OCI-M2 (cell line): ENCODE data around the gene MADD.

ENCODE experiments used
- DNase-seq: peaks from one replicate; lab custom pipeline; 2025; ENCODE audit not compliant: unreplicated experiment; lab: John Stamatoyannopoulos, UW

MADD gene

DNA sequence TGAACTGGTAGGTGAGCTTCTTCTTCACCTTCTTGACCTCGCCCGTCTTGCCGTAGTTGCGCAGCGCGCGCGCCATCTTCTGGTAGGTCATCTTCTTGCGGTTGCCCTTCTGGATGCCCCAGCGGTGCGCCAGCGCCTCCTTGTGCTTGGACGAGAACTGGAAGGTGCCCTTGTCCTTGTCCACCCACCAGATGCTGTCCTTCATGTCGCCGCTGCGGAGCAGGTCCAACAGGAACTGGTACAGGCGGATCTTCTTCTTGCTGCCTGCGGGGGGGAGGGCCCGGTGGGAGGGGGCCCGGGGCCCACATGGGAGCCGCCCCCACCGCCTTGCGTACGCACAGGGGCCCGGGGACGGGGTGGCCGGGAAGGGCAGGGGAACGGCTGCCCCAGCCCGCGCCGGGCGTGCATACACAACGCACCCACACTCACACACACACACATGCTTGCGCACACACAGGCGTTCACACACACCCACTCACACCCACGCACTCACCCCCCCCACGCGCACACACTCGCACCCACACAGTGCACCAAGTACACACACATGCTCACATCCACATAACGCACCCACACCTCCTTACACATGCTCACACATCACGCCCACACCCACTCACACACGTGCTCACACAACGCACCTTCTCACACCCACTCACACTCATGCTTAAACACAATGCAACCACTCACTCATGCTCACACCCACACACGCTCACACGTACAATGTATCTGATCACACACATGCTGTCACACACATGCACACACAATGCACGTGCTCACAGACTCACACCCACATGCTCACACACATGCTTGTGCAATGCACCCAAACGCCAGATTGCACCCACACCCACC, 85.6 kb downstream of the MADD start:
- no peak for DNase-seq

DNA sequence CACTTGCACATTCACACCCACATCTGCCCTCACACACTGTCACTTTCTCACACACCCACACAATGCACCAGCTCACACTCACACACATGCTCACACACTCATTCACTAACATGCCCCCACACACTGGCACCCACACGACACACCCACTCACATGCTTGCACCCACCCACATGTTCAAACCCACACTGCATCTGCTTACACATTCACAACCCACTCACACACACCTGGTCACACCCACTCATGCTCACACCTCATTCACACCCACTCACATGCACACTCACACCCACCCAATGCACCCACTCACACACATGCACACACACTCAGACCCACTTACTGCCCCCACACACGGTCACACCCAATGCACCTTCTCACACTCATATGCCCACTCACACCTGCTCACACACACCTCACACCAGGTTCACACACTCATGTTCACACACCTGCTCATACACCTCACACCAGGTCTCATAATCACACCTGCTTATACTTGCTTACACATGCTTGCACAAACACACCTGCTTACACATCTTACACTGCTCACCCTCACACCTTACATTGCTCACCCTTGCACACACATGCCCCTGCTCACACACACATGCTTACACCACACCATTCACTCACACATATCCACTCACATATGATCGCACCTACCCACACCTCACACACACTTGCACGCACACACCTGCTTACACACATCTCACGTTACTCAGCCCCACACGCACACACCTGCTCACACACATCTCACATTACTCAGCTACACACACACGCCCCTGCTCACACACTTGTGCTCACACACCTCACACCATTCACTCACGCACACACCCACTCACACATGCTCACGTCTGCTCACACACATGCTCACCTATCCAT, 86.4 kb downstream of the MADD start:
- no peak for DNase-seq

DNA sequence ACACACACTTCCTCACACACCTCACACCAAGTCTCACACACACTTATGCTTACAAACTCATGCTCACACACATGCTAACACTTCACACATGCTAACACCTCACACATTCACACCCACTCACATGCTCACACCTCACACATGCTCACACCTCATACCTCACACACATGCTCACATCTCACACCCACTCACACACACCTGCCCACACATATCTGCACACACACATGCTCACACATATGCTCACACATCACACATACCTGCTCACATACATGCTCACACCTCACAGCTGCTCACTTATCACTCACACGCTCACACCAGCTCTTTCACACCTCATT, 87.0 kb downstream of the MADD start:
- no peak for DNase-seq

DNA sequence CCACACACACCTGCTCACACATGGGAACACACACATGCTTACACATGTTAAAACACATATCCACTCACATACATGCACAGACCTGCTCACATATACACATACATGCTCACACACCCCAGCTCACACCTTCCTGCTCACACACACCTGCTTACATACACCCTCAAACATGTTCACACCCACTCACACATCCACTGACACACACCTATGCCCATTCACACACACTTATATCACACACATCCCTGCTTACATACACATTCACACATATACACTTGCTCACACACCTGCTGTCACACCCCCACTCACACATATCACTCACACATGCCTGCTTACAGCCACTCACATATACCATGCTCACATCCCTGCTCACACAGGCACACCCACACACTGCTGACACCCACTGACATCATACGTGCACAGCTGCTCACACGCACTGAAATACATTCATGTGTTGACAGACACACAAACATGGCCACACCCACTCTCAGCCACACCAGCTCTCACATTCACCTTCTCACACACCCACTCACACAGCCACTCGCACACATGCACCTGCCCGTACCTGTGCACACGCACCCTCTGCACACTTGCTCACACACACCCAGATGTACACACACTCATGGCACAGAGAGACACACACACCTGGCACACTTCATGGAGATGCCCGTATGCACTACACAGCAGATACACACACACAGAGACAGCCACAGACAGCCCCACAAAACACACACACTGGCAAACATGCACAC, 88.2 kb downstream of the MADD start:
- DNase-seq: no peak

DNA sequence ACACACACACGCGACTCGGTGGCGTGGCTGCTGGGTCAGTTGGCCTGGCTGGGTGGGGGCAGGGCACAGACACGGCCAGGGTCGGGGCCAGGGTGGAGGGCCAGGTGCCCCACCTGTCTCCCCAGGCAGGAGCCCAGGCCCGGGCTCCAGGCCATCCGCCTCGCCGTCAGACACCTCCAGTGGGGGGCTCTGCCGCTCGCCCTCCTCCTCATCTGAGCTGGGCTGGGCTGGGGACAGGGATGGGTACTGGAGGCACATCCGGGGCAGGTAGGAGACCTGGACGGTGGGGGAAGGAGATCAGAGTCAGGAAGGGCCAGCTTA, 88.8 kb downstream of the MADD start:
- no peak for DNase-seq

DNA sequence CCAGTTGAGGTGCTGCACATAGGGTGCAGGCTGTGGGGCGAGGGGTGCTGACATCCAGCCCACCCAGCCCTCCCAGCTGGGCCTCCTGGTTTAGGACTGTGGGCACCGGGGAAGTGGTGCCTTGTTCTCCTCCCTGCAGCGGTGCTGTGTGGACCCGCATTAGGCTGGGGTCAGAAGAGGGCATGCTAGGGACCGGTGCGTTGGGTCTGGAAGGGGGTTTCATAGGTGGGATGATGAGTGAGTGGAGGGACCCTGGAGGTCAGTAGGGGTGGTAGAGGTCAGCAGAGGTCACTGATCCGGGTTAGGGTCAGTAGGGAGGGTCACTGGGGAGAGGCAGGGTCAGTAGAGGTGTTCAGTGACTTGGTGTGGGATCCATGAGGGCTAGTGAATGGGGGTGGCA, 89.2 kb downstream of the MADD start:
- no peak for DNase-seq

DNA sequence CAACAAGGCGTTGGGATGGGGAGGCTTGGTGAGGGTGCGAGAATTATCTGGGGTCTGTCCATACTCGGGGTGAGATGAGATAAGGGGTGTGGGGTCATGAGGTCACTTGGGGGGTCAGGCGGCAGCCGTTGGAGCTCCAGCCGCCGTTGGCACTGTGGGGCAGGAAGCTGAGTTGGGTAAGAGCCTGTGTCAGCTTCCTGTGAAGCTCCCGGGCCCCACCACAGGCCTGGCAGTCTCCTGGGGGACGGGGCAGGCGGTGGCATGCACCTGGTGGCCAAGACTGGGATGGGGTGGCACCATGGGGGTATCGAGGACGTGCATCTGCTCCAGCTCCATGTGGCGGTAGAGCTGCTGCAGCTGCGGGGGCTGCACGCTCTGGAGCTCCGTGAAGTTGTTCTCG, 89.7 kb downstream of the MADD start:
- DNase-seq: no peak

DNA sequence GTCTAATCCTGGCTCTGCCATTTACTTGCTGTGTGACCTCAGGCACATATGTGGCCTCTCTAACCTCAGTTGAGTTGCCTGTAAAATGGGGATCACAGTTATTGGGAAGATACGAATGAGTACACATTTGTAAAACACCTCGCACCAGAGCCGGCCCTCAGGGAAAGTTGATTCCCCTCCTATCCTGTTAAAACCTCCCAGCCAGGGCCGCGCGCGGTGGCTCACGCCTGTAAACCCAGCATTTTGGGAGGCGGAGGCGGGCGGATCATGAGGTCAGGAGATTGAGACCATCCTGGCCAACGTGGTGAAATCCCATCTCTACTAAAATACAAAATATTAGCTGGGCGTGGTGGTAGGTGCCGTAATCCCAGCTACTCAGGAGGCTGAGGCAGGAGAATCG, 90.4 kb downstream of the MADD start:
- no peak for DNase-seq

DNA sequence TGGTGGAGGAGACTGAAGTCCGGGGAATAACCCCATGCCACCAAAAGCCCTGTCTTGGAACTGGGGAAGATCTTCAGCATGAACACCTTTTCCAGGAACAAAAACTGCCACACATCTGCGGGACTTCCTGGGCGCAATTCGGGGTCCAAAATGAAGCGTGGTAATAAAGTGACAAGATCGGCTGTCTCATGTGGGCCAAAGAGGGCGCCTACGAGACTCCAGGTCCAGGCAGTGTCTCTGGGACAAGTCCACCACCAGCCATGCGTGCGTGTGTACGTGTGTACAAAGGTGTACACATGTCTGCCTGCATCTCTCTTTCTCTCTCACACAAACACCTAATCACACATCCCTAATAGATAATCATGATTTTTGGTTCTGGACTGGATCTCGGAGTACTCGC, 91.5 kb downstream of the MADD start:
- no peak for DNase-seq

DNA sequence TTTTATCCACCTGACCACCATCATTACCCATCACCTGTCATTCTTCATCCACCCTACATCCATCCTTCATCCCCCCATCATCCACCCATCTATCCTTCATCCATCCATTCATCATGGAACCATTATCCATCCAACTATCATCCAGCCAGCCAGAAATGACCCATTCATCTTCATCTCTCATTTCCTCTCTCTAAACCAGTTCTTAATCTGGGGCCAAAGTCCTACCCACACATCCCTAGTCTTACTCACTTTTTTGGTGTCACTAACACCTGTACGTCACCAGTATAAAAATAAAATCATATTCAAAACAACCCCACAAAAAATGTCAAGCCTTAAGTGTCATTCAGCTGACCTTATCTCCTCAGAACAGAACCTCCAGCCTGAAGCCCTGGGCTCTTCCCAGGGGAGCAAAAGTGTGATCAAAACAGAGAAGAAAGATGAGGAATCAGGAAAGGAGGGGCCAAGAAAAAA, 96.1 kb downstream of the MADD start:
- DNase-seq: no peak

DNA sequence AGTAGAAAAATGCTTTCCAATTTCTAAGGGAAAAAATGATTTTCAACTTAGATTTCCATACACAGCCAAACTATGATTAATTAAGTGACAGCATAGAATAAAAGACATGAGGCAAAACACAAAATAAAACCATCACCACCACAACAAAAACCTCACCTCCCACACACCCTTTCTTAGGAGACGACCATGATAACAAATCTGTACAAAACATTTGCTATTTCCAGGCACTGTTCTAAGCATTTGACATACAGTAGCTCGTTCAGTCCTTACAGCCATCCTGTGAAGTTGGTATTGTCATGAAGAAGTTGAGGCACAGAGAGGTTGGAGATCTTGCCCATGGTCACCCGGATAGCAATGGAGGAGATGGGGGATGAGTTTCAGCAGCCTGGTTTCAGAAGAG, 99.7 kb downstream of the MADD start:
- no peak for DNase-seq

DNA sequence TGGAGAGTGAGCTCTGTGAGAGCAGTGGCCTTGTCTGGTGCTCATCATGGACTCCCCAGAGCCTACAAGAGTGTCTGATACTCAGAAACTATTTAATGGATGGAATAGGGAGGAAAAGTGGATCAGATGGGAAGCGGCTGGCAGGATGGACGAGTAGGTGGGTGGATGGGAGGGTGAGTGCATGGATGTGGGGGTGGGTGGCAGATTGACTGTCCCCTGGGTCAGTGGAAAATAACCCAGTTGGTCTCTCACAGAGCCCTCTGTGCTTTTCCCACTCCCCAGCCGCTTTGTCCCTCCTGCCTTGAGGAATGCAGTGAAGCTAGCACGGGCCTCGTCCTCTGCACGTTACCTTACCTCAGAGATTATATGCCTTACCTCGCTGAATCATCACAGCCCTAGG, 102.5 kb downstream of the MADD start:
- no peak for DNase-seq

DNA sequence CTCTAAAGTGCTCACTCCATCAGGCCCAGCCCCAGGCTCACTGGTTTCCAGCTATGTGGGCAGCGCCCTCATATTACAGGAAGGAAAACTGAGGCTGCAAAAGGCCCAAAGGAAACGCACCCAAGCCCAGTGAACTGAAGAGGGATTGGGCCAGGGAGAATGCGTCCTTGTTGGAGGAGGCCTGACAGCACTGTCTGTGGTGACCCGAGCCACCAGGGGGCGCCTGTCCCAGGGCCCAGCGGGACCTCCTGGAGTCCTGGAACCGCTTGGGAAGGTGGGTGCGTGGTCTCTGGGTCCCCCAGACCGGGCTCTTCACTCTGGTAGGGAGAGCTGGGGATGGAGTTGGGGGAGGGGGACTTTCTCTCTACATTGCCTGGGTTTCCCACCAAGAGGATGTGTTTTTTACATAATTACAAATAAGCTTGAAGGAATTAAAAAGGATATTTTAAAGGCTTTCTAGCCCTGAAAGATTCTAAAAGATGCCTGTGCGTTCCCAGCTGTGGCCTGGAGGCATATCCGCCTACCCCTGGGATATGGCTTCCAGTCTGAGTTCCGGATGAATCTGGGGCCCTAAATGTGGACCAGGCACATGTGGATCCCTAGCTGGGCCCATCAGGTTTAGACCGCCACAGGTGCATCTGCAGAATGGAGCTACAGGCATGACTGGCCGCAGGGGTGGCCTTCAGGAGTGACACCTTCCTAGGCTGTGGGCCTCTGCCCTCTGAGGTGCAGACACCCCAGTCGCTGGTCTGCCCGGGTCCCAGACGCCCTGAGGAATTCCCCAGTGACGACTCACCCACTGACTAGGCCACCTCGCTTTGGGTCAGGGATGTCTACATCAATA, 104.2 kb downstream of the MADD start:
- DNase-seq: no peak

DNA sequence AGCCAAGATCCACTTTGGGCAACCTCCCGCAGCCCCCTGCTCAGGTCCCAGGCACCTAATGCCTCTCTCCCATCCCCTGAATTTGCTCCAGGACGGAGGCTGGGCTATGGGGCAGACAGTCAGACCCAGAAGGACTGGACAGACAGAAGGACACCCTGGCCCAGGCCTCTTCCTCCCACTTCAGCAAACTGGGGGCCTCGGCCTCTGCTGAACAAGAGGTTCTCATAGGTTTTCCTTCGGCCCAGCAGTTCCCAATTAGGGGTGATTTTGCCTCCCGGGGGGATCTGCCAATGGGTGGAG, 104.7 kb downstream of the MADD start:
- DNase-seq: no peak

DNA sequence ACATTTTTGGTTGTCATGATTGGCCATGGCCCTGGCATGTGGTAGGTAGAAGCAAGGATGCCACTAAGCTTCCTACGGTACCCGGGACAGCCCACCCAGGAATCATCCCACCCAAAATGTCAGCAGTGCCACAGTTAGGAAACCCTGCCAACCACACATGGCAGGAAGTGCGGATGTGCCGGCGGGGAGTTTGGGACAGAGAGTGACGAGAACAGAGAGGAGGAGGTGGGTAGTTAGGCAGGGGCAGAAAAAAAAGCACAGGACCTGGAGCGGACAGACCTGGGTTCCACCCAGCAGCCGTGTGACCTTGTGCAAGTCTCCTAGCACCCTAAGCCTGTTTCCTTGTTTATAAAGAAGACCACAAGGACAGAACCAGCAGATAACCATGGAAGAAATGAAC, 105.1 kb downstream of the MADD start:
- no peak for DNase-seq

DNA sequence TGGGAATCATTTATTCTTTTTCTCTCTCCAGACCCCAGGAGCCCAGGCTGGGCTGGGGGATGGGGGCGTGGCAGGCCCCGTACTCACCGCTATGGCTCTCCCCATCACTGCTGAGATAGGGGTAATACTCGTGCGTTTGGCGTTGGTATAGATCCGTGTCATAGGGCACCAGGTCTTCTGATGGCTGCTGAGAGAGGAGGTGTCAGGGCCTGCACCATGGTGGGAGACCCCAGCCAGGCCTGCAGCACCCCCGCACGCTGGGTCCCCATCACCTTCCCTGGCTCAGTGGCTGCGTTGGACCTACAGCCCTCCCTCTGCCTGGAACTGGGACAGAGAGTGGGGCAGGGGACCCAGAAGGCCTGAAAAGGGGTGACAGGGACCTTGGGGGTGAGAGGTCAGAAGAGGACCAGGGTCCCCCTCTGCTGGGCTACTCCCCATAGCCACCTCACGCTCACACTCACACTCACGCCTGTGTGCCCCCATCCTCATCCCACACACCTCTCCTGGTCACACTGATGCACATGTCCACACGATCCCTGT, 105.7 kb downstream of the MADD start:
- DNase-seq: no peak

DNA sequence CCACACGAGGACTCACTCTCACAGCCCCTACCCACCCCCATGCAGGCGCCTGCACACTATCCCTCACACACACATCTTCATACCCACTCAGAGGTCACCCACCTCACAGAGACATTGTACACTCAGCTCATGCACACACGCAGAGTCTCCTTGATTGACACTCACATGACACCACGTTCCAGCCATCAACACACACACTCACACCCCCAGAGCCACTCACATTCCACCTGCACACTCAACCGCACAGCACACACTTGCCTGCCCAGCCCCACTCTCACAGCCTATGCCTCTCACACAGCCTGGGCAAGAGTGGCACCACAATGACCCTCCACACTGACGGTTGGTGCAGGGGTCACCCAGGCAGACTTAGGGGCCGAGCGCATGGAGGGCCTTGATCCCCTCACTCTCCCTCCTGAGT, 106.2 kb downstream of the MADD start:
- no peak for DNase-seq

DNA sequence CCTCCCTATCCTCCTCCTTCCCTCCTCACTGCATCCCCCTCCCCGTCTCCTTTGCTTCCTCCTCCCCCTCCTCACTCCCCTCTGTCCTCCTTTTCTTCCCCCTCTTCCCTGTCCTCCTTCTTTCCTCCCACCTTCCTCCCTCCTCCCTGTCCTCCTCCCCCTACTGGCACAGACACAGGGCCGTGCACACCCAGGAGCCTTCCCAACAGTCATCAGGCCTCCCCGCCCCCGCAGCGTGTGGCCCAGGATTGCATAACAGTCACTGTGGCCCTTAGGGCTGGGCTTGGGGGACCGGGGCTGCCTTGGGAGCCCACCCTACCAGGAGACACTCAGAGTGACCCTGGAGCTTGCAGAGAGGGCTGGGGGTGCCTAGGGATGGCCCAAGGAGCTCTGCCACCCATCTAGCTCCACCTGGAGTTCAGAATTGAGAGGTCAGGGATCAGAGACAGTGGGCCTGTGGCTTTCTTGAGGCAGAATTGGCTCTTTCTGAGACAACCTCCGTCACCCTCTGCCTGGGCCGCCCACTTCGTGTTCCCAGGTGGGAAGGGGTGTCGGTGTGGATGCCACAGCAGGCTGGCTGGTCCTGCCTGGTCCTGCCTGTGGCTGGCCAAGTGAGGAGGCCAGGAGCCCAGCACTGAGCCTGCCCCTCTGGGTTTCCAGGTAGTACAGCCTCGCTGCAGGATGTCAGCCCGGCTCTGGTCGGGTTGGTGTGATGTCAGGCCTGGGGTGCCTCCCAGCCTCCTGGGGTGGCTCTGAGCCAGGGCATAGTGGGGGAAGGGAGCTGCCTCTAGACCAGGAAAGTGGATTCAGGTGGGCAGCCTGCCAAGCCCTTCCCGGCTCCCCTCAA, 106.8 kb downstream of the MADD start:
- DNase-seq: no peak

DNA sequence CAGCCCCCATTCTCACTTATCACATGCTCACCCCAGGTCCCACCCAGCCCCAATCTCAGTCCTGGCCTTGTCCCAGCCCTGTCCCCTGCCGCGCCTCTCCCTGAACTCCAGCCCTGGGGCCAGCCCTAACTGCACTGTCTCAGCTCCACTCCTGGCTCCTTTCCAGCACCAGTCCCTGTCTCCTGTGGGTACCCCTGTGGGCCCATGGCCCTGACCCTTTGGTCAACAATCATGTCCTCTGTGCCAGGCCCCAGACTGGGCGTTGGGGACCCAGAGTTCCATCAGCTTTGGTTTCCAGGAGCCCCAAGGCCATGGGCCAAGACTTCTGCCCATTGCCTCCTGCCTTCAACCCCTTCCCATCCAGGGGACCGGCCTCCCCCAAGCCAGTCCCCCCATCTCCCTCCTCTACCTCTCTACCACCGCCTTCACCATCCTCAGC, 107.7 kb downstream of the MADD start:
- DNase-seq: no peak
